CD4-positive, alpha-beta T cell treated with Interferon gamma for 1 hour (primary cell): ENCODE results near the gene SLC9A9.
"Not testable (repeated sequence)": the region's sequence is repeated elsewhere in the genome, so short reads cannot be mapped to it uniquely, and the experiment has no call there.

Experiments used
- DNase-seq: peaks from one replicate; pipeline ENCODE4 v3.0.0-alpha.2; 2020

Gene SLC9A9

DNA sequence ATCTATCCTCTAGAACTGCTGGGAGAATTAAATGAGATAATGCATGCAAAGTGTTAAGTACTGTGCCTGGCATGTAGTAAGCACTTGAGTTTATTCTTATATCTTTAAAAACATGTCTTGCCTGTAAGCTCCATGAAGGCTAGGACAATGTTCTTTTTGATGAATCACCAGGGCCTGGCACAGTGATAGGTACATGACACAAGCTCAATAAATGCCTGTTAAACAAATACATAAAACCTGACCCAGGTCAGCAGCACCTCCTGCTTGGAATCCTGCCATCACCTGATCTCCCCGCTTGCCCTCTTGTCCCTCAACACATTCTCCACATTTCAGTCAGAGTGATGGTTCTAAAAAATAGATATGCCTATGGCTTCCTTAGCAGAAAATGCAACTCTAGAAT, 541.9 kb downstream of the SLC9A9 start:
- no peak for DNase-seq

- DNase-seq, result no peak
Measured at GRCh38 chr3:143302638-143303171, 545.6 kb downstream of the SLC9A9 start.

DNA sequence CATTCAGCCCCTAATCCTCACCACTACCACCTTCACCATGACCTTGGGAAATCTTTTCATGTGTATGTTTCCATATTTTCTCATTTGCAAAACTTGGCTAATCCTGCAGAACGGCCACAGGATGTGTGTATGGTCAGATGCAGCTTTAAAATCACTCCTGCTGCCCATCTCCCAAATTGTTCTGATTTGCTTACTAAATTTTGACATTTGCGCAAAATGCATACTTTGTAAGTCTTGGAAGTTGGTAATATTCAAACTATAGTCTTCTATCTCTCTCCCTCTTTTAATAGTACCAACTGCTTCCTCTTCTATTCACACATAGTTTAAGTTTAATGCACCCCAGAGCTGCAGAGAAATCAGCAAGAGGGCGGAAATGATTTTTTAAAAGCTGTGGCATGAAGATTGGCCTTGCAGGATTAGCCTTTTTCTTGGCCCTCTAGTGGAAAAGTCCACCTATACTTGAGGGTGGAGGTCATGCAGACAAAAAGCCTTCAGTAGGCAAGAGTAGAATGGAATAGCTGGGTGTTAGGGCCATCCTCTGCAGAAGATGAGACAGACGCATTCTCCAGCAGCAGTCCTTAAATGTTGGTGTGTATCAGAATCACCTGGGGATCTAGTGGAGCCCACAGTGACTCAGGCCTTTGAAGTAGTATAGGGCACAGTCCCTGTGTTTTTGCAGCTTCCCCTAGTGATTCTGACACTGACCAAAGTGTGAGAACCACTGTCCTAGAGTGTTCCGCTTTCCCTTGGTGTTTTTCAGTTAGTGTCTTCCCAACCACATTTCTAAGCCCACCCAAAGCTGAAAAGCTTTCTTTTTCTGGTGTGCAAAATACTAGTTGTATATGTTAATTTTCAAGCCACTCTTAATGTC, 547.0 kb downstream of the SLC9A9 start:
- DNase-seq, result no peak

DNA sequence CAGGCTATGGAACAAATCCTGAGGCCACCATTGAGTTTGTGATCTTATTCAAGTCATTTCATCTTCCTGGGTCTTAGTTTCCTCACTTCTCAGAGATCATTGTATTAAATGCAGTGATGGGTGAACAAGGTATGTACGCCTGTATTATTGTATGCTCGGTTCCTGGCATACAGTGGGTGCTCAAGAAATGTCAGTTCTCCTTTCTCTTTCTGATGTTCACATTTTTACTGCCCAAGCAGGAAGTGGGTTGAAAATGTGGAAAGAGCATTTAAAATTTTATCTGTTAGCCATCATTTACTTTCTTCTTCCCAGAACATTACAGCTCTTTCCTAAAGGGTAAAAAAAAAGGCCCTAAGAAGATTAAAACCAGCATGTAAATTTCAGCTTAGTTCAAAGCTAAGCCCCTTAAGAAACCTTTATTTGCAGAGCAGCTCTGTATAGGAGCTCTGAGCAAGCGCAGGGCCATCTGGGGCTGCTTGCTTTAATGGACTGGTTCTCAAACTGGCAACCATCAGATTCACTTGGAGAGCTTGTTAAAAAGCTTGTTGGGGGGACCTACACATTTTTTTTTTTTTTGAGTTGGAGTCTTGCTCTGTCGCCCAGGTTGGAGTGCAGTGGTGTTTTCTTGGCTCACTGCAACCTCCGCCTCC, 549.3 kb downstream of the SLC9A9 start:
- no peak for DNase-seq

DNA sequence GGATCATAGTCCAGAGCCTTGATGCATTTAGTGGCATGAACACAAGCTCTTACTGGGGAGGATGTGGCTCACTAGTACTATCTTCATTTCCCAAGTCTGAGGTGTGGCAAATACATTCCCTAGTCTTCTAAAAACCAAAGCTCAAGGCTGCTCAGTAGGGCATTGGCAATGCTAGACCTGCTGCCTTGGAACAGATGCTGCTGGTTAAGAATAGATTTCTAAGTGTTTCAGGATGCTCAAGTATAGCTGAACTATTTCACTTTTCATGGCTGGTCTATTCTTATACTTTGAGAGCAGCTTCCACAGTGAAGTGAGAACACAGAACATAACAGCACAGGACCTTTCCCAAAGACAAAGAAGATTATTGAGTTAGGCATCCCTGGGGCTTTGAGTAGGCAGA, 549.9 kb downstream of the SLC9A9 start:
- DNase-seq, result no peak

DNA sequence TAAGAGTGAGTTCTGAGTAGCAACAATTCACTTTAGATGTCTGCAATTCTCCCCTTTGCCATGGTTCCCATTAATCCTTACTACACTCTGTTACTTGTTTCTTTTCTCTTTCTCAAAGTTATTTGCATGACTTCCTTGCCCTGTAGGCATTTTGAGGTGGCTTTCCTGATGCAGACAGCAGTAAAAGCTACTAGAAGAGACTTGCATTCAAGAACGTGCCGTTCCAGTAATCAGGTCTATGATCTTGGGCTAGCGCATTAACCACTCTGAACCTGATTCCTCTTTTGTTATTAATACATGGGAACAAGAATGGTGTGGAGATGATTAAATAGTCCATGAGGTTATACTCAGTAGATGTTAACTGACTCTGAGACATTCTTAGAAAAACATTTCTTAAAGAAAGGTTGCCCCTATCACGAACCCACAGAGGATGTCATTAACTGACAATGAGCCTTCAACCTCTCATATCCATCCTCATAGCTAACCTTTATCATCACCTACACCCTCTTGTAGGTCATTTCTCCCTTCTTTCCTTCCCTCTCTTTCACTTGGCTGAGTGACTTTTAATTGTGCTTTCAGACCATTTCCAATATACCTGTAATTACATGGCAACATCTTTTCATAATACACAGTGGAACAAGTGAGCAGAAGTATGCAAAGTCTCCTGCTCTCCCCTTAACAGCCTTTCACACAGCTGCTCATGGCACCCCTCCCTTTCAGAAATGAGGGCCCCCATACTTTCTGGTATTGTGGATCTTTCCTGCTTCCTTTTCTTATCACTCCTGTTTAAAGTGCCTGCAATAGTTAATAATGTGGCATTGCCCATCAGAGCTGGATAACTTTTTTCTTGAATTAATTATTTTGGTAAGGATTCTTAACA, 552.8 kb downstream of the SLC9A9 start:
- DNase-seq, result no peak

- no peak for DNase-seq
Measured at GRCh38 chr3:143294188-143294587, 554.1 kb downstream of the SLC9A9 start.

- no peak for DNase-seq
Measured at GRCh38 chr3:143291836-143292447, 556.3 kb downstream of the SLC9A9 start.

GRCh38 chr3:143288944-143289343, 559.3 kb downstream of the SLC9A9 start:
- DNase-seq, result no peak

GRCh38 chr3:143287403-143287802, 560.9 kb downstream of the SLC9A9 start:
- no peak for DNase-seq

DNA sequence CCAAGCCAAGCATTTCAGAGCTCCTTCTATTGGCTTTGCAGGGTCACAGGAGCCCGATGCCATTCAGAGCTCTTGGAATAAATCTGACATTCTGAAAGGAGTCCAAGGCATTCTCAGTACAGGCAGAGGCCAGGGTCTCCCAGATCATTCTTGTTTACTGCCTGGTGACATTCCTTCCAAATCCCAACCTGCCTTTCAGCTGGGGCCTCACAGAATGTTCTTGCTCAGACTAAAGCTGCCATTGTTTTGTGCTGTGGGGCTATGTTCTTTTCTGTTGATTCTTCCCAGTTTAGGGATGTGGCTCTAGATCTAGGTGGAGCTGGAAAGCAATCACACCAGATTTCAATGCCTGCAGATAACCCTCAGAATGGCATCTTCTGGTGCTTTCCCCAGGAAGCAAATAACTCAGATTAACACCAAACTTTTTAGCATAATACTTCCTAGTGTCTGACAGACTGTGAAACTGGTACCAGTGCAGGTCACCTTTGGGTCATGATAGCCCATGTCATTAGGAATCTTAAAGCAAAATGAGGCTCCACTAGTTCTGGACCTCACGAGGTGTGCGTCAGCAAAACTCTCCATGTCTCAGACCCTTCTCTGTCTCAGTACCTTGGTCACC, 561.8 kb downstream of the SLC9A9 start:
- DNase-seq, result no peak

DNA sequence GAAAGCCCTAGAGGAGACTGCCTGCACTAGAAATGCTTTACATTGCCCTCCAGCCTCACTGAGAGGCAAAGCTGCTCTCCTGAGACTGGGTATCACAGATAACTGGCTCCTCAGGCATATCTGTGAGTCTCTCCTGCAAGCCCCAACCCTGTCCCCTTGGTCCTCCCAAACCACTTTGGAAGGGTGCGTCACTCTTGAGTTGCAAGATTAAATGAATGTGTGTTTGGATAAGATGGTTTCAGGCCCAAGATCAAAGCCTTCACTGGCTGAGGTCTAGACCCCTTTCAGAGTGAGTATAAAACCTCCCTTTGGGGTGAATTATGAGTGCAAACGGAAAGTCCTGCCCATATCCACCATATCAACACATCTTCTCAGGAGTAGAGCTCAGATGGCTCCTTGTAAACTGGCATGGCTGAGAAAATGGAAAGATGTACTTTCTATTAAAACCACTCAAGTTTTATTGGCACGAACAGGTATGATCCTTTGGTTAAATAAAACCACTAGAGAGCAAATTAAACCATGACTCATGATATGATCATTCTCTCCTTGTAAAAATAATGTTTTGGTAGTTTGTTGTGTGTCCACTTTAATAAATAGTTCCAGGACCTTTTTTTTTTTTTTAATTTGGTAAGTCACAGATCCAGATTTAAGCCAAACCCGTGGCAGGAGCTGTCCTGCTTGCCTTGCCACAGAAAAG, 564.7 kb downstream of the SLC9A9 start:
- DNase-seq, result no peak

DNA sequence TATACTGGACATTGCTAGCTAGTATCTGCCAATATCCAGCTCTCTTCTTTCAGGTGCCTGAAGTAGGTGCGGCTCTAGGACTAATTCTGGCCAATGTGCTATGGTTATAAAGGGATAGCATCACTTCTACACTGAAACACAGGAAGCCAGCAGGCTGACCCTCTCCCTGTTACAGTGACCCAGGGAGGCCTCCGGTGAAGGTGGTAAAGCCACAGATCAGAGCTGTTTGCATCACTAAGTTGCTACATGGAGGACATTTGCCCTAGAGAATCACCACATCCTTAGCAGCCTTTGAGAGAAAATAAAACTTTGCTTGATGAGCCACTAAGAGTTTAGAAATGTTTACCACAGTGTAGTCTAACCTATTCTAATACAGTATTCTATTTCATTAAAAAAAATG, 567.3 kb downstream of the SLC9A9 start:
- DNase-seq, result no peak

GRCh38 chr3:143279567-143279966, 568.7 kb downstream of the SLC9A9 start:
- not testable (repeated sequence) for DNase-seq

- no peak for DNase-seq
Measured at GRCh38 chr3:143278721-143279120, 569.5 kb downstream of the SLC9A9 start.

- DNase-seq, result no peak
Measured at GRCh38 chr3:143277531-143277930, 570.7 kb downstream of the SLC9A9 start.

GRCh38 chr3:143276592-143276991, 571.7 kb downstream of the SLC9A9 start:
- DNase-seq, result no peak

GRCh38 chr3:143273975-143274690, 574.1 kb downstream of the SLC9A9 start:
- no peak for DNase-seq

DNA sequence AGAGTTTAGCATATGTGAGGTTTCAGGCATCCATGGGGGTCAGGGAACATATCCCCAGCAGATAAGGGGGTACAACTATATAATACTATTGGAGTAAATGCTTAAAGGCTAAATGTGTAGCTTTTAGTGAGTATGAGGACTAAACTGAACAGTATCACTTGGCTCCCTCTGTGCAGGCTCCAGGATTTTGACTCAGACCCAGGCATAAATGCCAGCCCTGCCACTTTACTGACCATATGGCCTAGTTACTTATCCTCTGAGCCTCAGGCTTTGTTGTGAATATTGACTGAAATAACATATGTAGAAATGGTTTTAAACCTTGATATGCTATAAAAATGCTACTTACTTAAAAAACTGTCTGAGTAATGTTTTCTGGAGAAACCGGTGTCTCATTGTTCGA, 577.1 kb downstream of the SLC9A9 start:
- no peak for DNase-seq

- no peak for DNase-seq
Measured at GRCh38 chr3:143269741-143270140, 578.5 kb downstream of the SLC9A9 start.

- no peak for DNase-seq
Measured at GRCh38 chr3:143267989-143268388, 580.3 kb downstream of the SLC9A9 start.
